H1 (cell line): ENCODE data around the gene CCDC195. TPM values are rescaled to one million over a fixed set of nuclear protein-coding genes. Genes with fewer than 3 reads are reported as not detected.

Source experiments
- CTCF ChIA-PET: fragments of 300-600 bp; sonication (Branson Sonifier 250); formaldehyde crosslinking; loops from one replicate; lab custom pipeline; 2021; ENCODE audit not compliant: partially characterized antibody; lab: Charles Lee
- POLR2A ChIA-PET: fragments of 300-600 bp; sonication (Branson Sonifier 250); formaldehyde crosslinking; loops from one replicate; lab custom pipeline; 2021; ENCODE audit warnings: inconsistent platforms; ENCODE audit not compliant: partially characterized antibody; lab: Charles Lee
- DNase-seq, 2 experiments: peaks; one replicate each; pipeline versions ENCODE4 v3.0.0 to v3.0.0-alpha.2; 2010 to 2022; ENCODE audit warnings: low spot score in 2 of 2, low read depth in 1 of 2, mixed read lengths in 1 of 2
- FAIRE-seq: peaks from 2 replicates; lab custom pipeline; 2011; peaks lifted over from hg19 to GRCh38; lab: Jason Lieb, UNC
- H2AFZ ChIP-seq: 2 replicates; pipeline ENCODE4 v1.8.1; 2012; ENCODE audit warnings: low read length, inconsistent platforms
- H2AK5ac ChIP-seq: 2 replicates; pipeline ENCODE4 v1.6.1; 2013; ENCODE audit warnings: low read depth, low read length
- H2BK120ac ChIP-seq: replicated peaks from 2 replicates; pipeline ENCODE3; 2013; ENCODE audit warnings: low read depth, low read length, inconsistent platforms
- H2BK12ac ChIP-seq: 2 replicates; pipeline ENCODE4 v1.6.1; 2013; ENCODE audit warnings: low read depth, low read length
- H2BK15ac ChIP-seq: 2 replicates; pipeline ENCODE4 v1.6.1; 2013; ENCODE audit warnings: low read length
- H2BK20ac ChIP-seq: 2 replicates; pipeline ENCODE4 v1.6.1; 2013; ENCODE audit warnings: low read length
- H2BK5ac ChIP-seq: 2 replicates; pipeline ENCODE4 v1.6.1; 2013; ENCODE audit warnings: low read depth, low read length
- H3K14ac ChIP-seq: 2 replicates; pipeline ENCODE4 v1.6.1; 2013; ENCODE audit warnings: inconsistent platforms; ENCODE audit not compliant: insufficient read length
- H3K18ac ChIP-seq: 2 replicates; pipeline ENCODE4 v1.6.1; 2013; ENCODE audit warnings: low read length; ENCODE audit errors: extremely low read depth
- H3K23ac ChIP-seq: 2 replicates; pipeline ENCODE4 v1.6.1; 2013; ENCODE audit warnings: inconsistent platforms; ENCODE audit not compliant: insufficient read length
- H3K23me2 ChIP-seq: 2 replicates; pipeline ENCODE4 v1.6.1; 2013; ENCODE audit warnings: low read depth, low read length
- H3K27ac ChIP-seq: 2 replicates; pipeline ENCODE4 v1.6.1; 2011; ENCODE audit warnings: low read depth, low read length, inconsistent platforms
- H3K27me3 ChIP-seq, 4 experiments: replicated peaks in 1 of 4; 1 replicate in 1 of 4; 2 replicates in 3 of 4; pipeline versions ENCODE4 v1.6.1 to v1.8.1; 2011 to 2013; ENCODE audit warnings: low read length in 3 of 4, mild to moderate bottlenecking in 3 of 4, inconsistent platforms in 2 of 4, mixed read lengths in 2 of 4, moderate library complexity in 1 of 4; ENCODE audit not compliant: control insufficient read depth in 3 of 4, insufficient read depth in 3 of 4; ENCODE audit errors: extremely low read depth in 1 of 4
- H3K36me3 ChIP-seq, 4 experiments: 2 replicates each; pipeline versions ENCODE4 v1.6.1 to v1.8.1; 2011 to 2013; ENCODE audit warnings: mild to moderate bottlenecking in 4 of 4, low read length in 3 of 4, moderate library complexity in 2 of 4, control low read depth in 1 of 4, inconsistent platforms in 1 of 4; ENCODE audit not compliant: insufficient read depth in 4 of 4, control insufficient read depth in 2 of 4
- H3K4ac ChIP-seq: replicated peaks from 2 replicates; pipeline ENCODE3; 2013; ENCODE audit warnings: low read length, low read depth, mixed read lengths, inconsistent platforms; ENCODE audit not compliant: insufficient read length
- H3K4me1 ChIP-seq, 4 experiments: replicated peaks in 1 of 4; 1 replicate in 1 of 4; 2 replicates in 3 of 4; pipeline versions ENCODE4 v1.6.1 to v1.8.1; 2011 to 2013; ENCODE audit warnings: low read length in 3 of 4, inconsistent platforms in 2 of 4, mixed read lengths in 1 of 4; ENCODE audit not compliant: insufficient read depth in 4 of 4, control insufficient read depth in 3 of 4
- H3K4me2 ChIP-seq, 2 experiments: 2 replicates each; pipeline versions ENCODE4 v1.6.1 to v1.8.1; 2011 to 2013; ENCODE audit warnings: low read depth in 2 of 2, low read length in 2 of 2, control low read depth in 1 of 2, inconsistent platforms in 1 of 2, mild to moderate bottlenecking in 1 of 2; ENCODE audit not compliant: insufficient read depth in 1 of 2
- H3K4me3 ChIP-seq, 4 experiments: fragments of 200-600, 300-600 bp in 1 of 4; sonication (generic), shearing (Covaris generic), sonication (Bioruptor Twin) in 1 of 4; 2 replicates each; pipeline versions ENCODE4 v1.5.1 to v1.8.1; 2011 to 2016; ENCODE audit warnings: low read length in 4 of 4, low read depth in 3 of 4, control low read depth in 2 of 4, inconsistent platforms in 2 of 4, mild to moderate bottlenecking in 2 of 4, mixed read lengths in 1 of 4, moderate library complexity in 1 of 4; ENCODE audit not compliant: insufficient read depth in 2 of 4; ENCODE audit errors: extremely low read depth in 1 of 4
- H3K56ac ChIP-seq: replicated peaks from 2 replicates; pipeline ENCODE3; 2013; ENCODE audit warnings: low read depth, mild to moderate bottlenecking, mixed read lengths, low read length, inconsistent platforms; ENCODE audit not compliant: insufficient read length
- H3K79me1 ChIP-seq: 2 replicates; pipeline ENCODE4 v1.6.1; 2013; ENCODE audit warnings: low read depth, low read length, control low read depth
- H3K79me2 ChIP-seq, 2 experiments: 2 replicates each; pipeline versions ENCODE4 v1.6.1 to v1.8.1; 2012 to 2013; ENCODE audit warnings: low read length in 2 of 2, mild to moderate bottlenecking in 2 of 2, inconsistent platforms in 1 of 2; ENCODE audit not compliant: insufficient read depth in 2 of 2, control insufficient read depth in 1 of 2
- H3K9ac ChIP-seq, 4 experiments: replicated peaks in 1 of 4; 1 replicate in 1 of 4; 2 replicates in 3 of 4; pipeline versions ENCODE4 v1.6.1 to v1.8.1; 2011 to 2013; ENCODE audit warnings: low read depth in 3 of 4, low read length in 3 of 4, control low read depth in 2 of 4, mild to moderate bottlenecking in 2 of 4, moderate library complexity in 2 of 4, inconsistent platforms in 1 of 4; ENCODE audit errors: extremely low read depth in 1 of 4
- H3K9me3 ChIP-seq, 2 experiments: 2 replicates each; pipeline versions ENCODE4 v1.6.1 to v1.8.1; 2012 to 2013; ENCODE audit warnings: mild to moderate bottlenecking in 2 of 2, moderate library complexity in 2 of 2, control low read depth in 1 of 2, inconsistent platforms in 1 of 2, low read depth in 1 of 2, low read length in 1 of 2, mixed read lengths in 1 of 2; ENCODE audit not compliant: insufficient read depth in 2 of 2
- H4K20me1 ChIP-seq, 2 experiments: replicated peaks in 1 of 2; 2 replicates each; pipeline versions ENCODE3 to v1.8.1; 2011 to 2013; ENCODE audit warnings: inconsistent platforms in 2 of 2, low read length in 2 of 2, mild to moderate bottlenecking in 1 of 2; ENCODE audit not compliant: insufficient read depth in 2 of 2, control insufficient read depth in 1 of 2
- H4K5ac ChIP-seq: 2 replicates; pipeline ENCODE4 v1.6.1; 2013; ENCODE audit warnings: low read length, low read depth, mixed read lengths, inconsistent platforms; ENCODE audit not compliant: insufficient read length
- H4K8ac ChIP-seq: 2 replicates; pipeline ENCODE4 v1.8.0; 2013; ENCODE audit warnings: mild to moderate bottlenecking, moderate library complexity, low read length, inconsistent platforms; ENCODE audit not compliant: insufficient read depth; ENCODE audit errors: extremely low read depth
- H4K91ac ChIP-seq: replicated peaks from 2 replicates; pipeline ENCODE3; 2013; ENCODE audit warnings: low read length, mixed read lengths, inconsistent platforms; ENCODE audit not compliant: insufficient read length
- CEBPB ChIP-seq: IDR thresholded peaks from 2 replicates; pipeline ENCODE4 v1.6.1; 2012; ENCODE audit warnings: low read depth, low read length
- CTCF ChIP-seq, 3 experiments: IDR thresholded peaks; 1 replicate in 2 of 3; 2 replicates in 1 of 3; pipeline versions ENCODE4 v1.5.1 to v1.6.1; 2011; ENCODE audit warnings: low read length in 3 of 3, mild to moderate bottlenecking in 3 of 3, inconsistent platforms in 2 of 3, low read depth in 1 of 3, moderate library complexity in 1 of 3; ENCODE audit not compliant: insufficient read depth in 1 of 3; ENCODE audit errors: control extremely low read depth in 1 of 3
- WGBS, 2 experiments: shearing (Covaris generic) in 1 of 2; methylation state at CpG; one replicate each; pipeline versions ENCODE4 v1.1.6 to v1.1.7; 2013 to 2015; ENCODE audit warnings: low lambda C conversion rate in 2 of 2, mixed read lengths in 2 of 2, inconsistent platforms in 1 of 2, low coverage in 1 of 2, missing lambda C conversion rate in 1 of 2; ENCODE audit not compliant: insufficient replicate concordance in 2 of 2, insufficient coverage in 1 of 2, insufficient read length in 1 of 2; ENCODE audit errors: extremely low coverage in 1 of 2, missing lambda C conversion rate in 1 of 2; 5-methylcytosine and 5-hydroxymethylcytosine counted together
- polyA plus RNA-seq, 7 experiments: library from polyadenylated mRNA; depleted of rRNA in 3 of 7; stranded (reverse) in 5 of 7; unstranded in 2 of 7; fragments of >200 nt in 5 of 7; fragments of 200-250 nt in 2 of 7; gene quantifications; 1 replicate in 5 of 7; 2 replicates in 1 of 7; 4 replicates in 1 of 7; pipeline versions ENCODE4 v1.2.1 to v1.2.3, GENCODE V29; 2011 to 2013; ENCODE audit warnings: missing spikeins in 2 of 7, mixed read lengths in 2 of 7
- total RNA-seq: library from RNA; stranded (reverse); fragmentation: NEBNext Ultra II Directional; extraction: Animal tissue kit (Norgen Biotek cat#: 25700); gene quantifications from 2 replicates; pipeline ENCODE4 v1.2.1, GENCODE V29; 2021

Gene CCDC195
- total and polyA plus RNA-seq, 2 of the 8 experiments (the other 6 are each of a cell fraction or from before 2014, with no cell fraction given), result not detected

- H3K79me1 ChIP-seq, result no peaks in the 10 kb centered on the region
- H2BK120ac ChIP-seq, result no peak overlapping the region
- no peak for DNase-seq
- H4K5ac ChIP-seq, result no peak overlapping the region
- H2AFZ ChIP-seq, result no peak overlapping the region
- H3K9me3 ChIP-seq, result peaks cover 10 to 20% of the 10 kb centered on the region in 2 experiments; a peak in 3 of 4 replicates
- no peak overlapping the region for H3K23ac ChIP-seq
- no peak overlapping the region for H3K4ac ChIP-seq
- H3K4me1 ChIP-seq, result peaks cover 0 to 5% (median 2%) of the 10 kb centered on the region in 4 experiments; a peak in 1 of 7 replicates
- no peaks in the 10 kb centered on the region for H4K20me1 ChIP-seq
- no peak overlapping the region for H3K4me2 ChIP-seq
- no peaks in the 10 kb centered on the region for H3K27me3 ChIP-seq
- no peak overlapping the region for H3K4me3 ChIP-seq
- no peak for FAIRE-seq
- H3K56ac ChIP-seq, result no peak overlapping the region
- no peaks in the 10 kb centered on the region for H3K23me2 ChIP-seq
- H2BK12ac ChIP-seq, result no peak overlapping the region
- WGBS, 2 experiments, result 78% methylated on average over 2 of the region's 2 CpGs; no CpG with 5 or more reads in 1 of the 2 experiments
- no peak overlapping the region for H2BK5ac ChIP-seq
- H3K18ac ChIP-seq, result no peak overlapping the region
- ChIA-PET POLR2A (no interaction called here), CTCF (no interaction called here)
- H4K91ac ChIP-seq, result no peak overlapping the region
- TF ChIP-seq CTCF (IDR thresholded peaks at IDR 0.05; ENCODE audit: control extremely low read depth in 1 of 3, insufficient read depth in 1 of 3, low read depth in 1 of 3, low read length in 3 of 3) (no peak), CEBPB (peak; percentile 62; the same call in 1 of the 2 replicates)
- no peak overlapping the region for H3K14ac ChIP-seq
- no peaks in the 10 kb centered on the region for H3K36me3 ChIP-seq
- no peaks in the 10 kb centered on the region for H3K79me2 ChIP-seq
- H4K8ac ChIP-seq, result no peak overlapping the region
- H3K27ac ChIP-seq, result no peak overlapping the region
- H3K9ac ChIP-seq, result no peak overlapping the region
- H2BK15ac ChIP-seq, result no peak overlapping the region
- H2BK20ac ChIP-seq, result no peak overlapping the region
- no peak overlapping the region for H2AK5ac ChIP-seq
Observed at GRCh38 chr2:224666951-224667553, 49.1 kb downstream of the CCDC195 start.
